ENCODE data around the gene ATP2B2. TPM values are rescaled to one million over a fixed set of nuclear protein-coding genes. Genes with fewer than 3 reads are reported as not detected.

Gene ATP2B2
- total and polyA plus RNA-seq, 10 of the 15 experiments (the other 5 are each of a cell fraction or from before 2014, with no cell fraction given), result 0.04 TPM; not detected in 9

DNA sequence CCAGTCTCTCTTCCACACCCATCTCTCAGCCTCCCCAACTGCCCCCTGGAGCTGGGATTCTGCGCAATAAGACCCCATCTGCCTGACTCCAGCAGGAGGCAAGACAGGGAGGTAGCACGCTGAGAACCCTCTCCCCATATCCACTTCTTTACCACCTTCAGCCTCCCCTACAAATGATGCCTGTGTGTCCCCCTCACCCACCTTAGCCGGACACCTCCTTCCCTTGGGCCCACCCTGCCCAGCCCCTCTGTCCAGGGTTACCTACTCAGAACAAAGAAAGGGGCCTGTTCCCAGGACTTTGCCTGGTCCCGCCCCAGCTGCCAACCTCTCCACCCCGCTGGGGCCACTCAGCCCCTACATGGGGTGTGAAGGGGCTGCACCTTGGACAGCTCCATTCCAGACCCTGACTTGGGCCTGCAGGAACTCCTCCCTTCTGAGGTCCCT, 40.8 kb upstream of the ATP2B2 start:
- ATAC-seq (no peak), DNase-seq (ENCODE audit: low read depth, low spot score) (no peak), FAIRE-seq (no peak)
- Histone ChIP-seq H3K9me3 (replicated peaks; ENCODE audit: control insufficient read depth, insufficient read depth, low read length) (no peaks in the 10 kb centered on the region; the same call in 1 of the 3 replicates), H4K20me1 (ENCODE audit: control insufficient read depth, insufficient read depth) (no peaks in the 10 kb centered on the region), H3K27ac (ENCODE audit: control insufficient read depth, insufficient read depth) (no peak overlapping the region), H3K27me3 (replicated peaks in 1 of 2; ENCODE audit: control insufficient read depth in 2 of 2, insufficient read depth in 2 of 2, low read length in 1 of 2) (no peaks in the 10 kb centered on the region; a peak in 1 of 4 replicates), H3K36me3 (ENCODE audit: control insufficient read depth in 2 of 2, insufficient read depth in 2 of 2, low read length in 1 of 2) (no peaks in the 10 kb centered on the region), H3K4me2 (ENCODE audit: control insufficient read depth, insufficient read depth) (no peak overlapping the region), H3K4me3 (no peak overlapping the region), H3K79me2 (ENCODE audit: control insufficient read depth, insufficient read depth, low read length) (no peaks in the 10 kb centered on the region), H3K4me1 (ENCODE audit: control insufficient read depth, insufficient read depth, low read length) (no peaks in the 10 kb centered on the region), H2AFZ (ENCODE audit: control insufficient read depth, low read depth, low read length) (no peak overlapping the region), H3K9ac (ENCODE audit: control insufficient read depth, insufficient read depth, low read length) (no peak overlapping the region)
- intact Hi-C loops (cut with micrococcal nuclease; ENCODE audit: unreplicated experiment), result no loop called here
- CTCF ChIA-PET, result no interaction called here
- in situ Hi-C loops (cut with MboI), result no loop called here
- POLR2A ChIA-PET, result no interaction called here
- RAD21 ChIA-PET (ENCODE audit: unreplicated experiment), result no interaction called here
- BruUV-seq (replicated peaks), result no TSS peak
- SMC1A ChIA-PET (ENCODE audit: uncharacterized antibody, unreplicated experiment), result no interaction called here
- WGBS (ENCODE audit: insufficient coverage, insufficient replicate concordance, low lambda C conversion rate, missing lambda C conversion rate), result 72% methylated on average over 5 of the region's 5 CpGs
- no peak for TF ChIP-seq WRNIP1 (IDR thresholded peaks at IDR 0.05; ENCODE audit: borderline replicate concordance, low read depth, low read length)
- TF ChIP-seq SMARCA5 (IDR thresholded peaks at IDR 0.05), result no peak
- TF ChIP-seq, protein P1, sequence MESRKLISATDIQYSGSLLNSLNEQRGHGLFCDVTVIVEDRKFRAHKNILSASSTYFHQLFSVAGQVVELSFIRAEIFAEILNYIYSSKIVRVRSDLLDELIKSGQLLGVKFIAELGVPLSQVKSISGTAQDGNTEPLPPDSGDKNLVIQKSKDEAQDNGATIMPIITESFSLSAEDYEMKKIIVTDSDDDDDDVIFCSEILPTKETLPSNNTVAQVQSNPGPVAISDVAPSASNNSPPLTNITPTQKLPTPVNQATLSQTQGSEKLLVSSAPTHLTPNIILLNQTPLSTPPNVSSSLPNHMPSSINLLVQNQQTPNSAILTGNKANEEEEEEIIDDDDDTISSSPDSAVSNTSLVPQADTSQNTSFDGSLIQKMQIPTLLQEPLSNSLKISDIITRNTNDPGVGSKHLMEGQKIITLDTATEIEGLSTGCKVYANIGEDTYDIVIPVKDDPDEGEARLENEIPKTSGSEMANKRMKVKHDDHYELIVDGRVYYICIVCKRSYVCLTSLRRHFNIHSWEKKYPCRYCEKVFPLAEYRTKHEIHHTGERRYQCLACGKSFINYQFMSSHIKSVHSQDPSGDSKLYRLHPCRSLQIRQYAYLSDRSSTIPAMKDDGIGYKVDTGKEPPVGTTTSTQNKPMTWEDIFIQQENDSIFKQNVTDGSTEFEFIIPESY (IDR thresholded peaks at IDR 0.05), result no peak
- no peak for TF ChIP-seq SRF (IDR thresholded peaks at IDR 0.05; ENCODE audit: low read depth in 2 of 2, low read length in 2 of 2)
- TF ChIP-seq, protein P2, sequence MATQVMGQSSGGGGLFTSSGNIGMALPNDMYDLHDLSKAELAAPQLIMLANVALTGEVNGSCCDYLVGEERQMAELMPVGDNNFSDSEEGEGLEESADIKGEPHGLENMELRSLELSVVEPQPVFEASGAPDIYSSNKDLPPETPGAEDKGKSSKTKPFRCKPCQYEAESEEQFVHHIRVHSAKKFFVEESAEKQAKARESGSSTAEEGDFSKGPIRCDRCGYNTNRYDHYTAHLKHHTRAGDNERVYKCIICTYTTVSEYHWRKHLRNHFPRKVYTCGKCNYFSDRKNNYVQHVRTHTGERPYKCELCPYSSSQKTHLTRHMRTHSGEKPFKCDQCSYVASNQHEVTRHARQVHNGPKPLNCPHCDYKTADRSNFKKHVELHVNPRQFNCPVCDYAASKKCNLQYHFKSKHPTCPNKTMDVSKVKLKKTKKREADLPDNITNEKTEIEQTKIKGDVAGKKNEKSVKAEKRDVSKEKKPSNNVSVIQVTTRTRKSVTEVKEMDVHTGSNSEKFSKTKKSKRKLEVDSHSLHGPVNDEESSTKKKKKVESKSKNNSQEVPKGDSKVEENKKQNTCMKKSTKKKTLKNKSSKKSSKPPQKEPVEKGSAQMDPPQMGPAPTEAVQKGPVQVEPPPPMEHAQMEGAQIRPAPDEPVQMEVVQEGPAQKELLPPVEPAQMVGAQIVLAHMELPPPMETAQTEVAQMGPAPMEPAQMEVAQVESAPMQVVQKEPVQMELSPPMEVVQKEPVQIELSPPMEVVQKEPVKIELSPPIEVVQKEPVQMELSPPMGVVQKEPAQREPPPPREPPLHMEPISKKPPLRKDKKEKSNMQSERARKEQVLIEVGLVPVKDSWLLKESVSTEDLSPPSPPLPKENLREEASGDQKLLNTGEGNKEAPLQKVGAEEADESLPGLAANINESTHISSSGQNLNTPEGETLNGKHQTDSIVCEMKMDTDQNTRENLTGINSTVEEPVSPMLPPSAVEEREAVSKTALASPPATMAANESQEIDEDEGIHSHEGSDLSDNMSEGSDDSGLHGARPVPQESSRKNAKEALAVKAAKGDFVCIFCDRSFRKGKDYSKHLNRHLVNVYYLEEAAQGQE (IDR thresholded peaks at IDR 0.05; ENCODE audit: low read depth, low read length), result peak; percentile 40; the same call in 1 of the 2 replicates
- TF ChIP-seq KLF5 (IDR thresholded peaks at IDR 0.05; ENCODE audit: partially characterized antibody), result no peak
